Measurements from ENCODE around the gene SLC39A11. TPM values are rescaled to one million over a fixed set of nuclear protein-coding genes. Genes with fewer than 3 reads are reported as not detected.
"Not testable (repeated sequence)": the region's sequence is repeated elsewhere in the genome, so short reads cannot be mapped to it uniquely, and the experiment has no call there.

Gene SLC39A11
- total RNA-seq, 1 experiment from 2014 or later, result 8.6 TPM

GRCh38 chr17:72661945-72662826 is 430.3 kb downstream of the SLC39A11 start:
- DNase-seq (ENCODE audit: low read depth), result no peak

GRCh38 chr17:72661116-72661944 is 431.2 kb downstream of the SLC39A11 start:
- no peak for DNase-seq (ENCODE audit: low read depth)

- DNase-seq (ENCODE audit: low read depth), result no peak
These were observed 432.0 kb downstream of the SLC39A11 start for GRCh38 chr17:72660274-72661115.

GRCh38 chr17:72659811-72660210 is 432.7 kb downstream of the SLC39A11 start:
- no peak for DNase-seq (ENCODE audit: low read depth)

GRCh38 chr17:72658675-72659074 is 433.8 kb downstream of the SLC39A11 start:
- no peak for DNase-seq (ENCODE audit: low read depth)

GRCh38 chr17:72657467-72658317 is 434.8 kb downstream of the SLC39A11 start:
- no peak for DNase-seq (ENCODE audit: low read depth)

GRCh38 chr17:72656130-72656763 is 436.2 kb downstream of the SLC39A11 start:
- no peak for DNase-seq (ENCODE audit: low read depth)

- DNase-seq (ENCODE audit: low read depth), result no peak
These were observed 437.8 kb downstream of the SLC39A11 start for GRCh38 chr17:72654706-72655105.

- no peak for DNase-seq (ENCODE audit: low read depth)
These were observed 440.5 kb downstream of the SLC39A11 start for GRCh38 chr17:72651988-72652387.

- DNase-seq (ENCODE audit: low read depth), result no peak
These were observed 443.8 kb downstream of the SLC39A11 start for GRCh38 chr17:72648702-72649101.

- DNase-seq (ENCODE audit: low read depth), result no peak
These were observed 446.3 kb downstream of the SLC39A11 start for GRCh38 chr17:72646176-72646575.

- DNase-seq (ENCODE audit: low read depth), result no peak
These were observed 448.0 kb downstream of the SLC39A11 start for GRCh38 chr17:72644492-72644891.

- no peak for DNase-seq (ENCODE audit: low read depth)
These were observed 448.8 kb downstream of the SLC39A11 start for GRCh38 chr17:72643575-72644216.

GRCh38 chr17:72642720-72643119 is 449.8 kb downstream of the SLC39A11 start:
- no peak for DNase-seq (ENCODE audit: low read depth)

GRCh38 chr17:72640415-72641165 is 451.9 kb downstream of the SLC39A11 start:
- DNase-seq (ENCODE audit: low read depth), result no peak

GRCh38 chr17:72639711-72640110 is 452.8 kb downstream of the SLC39A11 start:
- DNase-seq (ENCODE audit: low read depth), result no peak

- not testable (repeated sequence) for DNase-seq (ENCODE audit: low read depth)
These were observed 453.6 kb downstream of the SLC39A11 start for GRCh38 chr17:72638932-72639331.

- DNase-seq (ENCODE audit: low read depth), result no peak
These were observed 457.4 kb downstream of the SLC39A11 start for GRCh38 chr17:72635034-72635635.
